HPDE6-E6E7 (cell line): ENCODE data around the gene SORCS2.

Experiments
- DNase-seq: peaks from one replicate; pipeline ENCODE4 v3.0.0; 2011; ENCODE audit warnings: missing footprints; ENCODE audit errors: extremely low spot score

The SORCS2 gene

DNA sequence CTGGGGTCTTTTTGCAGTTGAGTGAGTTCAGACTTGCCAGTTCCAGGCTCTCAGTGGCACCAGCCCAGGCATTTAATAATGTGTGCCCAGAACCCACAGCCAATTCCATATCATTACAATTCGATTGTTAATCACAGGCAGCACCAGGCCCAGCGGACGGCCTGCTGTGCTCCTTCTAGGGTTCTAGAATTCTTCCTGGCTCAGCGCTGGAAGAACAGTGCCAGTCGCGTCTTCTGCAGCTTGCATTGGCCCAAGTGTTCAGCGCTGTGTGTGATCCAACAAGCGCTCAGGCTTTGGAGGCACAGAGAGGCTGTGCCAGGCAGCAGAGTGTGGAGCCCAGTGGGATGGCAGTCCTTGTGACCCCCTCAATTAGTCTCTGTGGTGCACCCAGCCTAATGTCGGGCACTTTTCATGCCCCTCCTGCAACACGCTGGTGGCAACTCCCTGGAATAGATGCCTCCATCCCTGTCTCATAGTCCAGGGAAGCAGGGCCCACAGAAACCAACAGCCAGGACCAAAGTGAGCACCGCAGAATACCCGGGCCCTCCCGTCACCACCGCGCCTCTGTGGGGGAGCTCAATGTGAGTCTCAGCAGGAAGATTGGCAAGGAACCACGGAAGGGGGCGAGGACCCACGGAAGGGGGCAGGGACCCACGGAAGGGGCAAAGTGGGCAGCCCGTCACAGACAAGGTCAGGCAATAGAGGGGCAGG lies 554.2 kb downstream of the SORCS2 start:
- no peak for DNase-seq

DNA sequence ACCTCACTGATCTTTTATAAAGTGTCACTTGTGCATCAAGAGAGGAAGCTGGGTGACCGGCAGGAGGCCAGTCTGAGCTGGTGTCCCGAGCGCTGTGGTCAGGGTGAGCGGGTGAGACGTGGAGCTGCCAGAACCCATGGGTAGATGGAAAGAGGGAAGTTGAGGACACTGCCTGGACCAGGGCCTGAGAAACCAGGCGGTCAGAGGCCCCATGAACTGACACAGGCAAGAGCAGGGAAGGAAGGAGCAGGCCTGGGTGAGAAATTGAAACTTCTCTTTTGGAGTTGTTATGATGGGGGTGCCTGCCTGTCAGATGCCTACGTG lies 554.7 kb downstream of the SORCS2 start:
- no peak for DNase-seq

DNA sequence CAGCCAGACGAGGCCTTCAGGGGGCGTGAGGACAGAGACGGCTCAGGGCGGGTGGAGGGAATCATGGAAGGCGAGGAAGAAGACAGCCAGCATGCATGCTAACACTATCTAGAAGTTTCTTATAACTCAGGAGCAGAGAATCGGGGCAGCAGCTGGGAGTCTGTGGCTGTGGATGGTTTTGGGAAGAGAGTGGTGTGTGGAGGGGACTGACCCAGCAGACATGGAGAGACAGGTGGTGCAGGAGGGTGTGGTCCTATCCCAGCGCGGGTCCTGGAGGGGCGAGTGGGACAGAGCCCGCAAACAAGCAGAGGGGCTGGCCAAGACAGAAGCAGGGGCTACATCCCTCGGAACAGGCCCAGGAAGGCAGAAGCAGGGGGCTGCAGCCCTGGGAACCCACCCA lies 555.2 kb downstream of the SORCS2 start:
- DNase-seq = no peak

DNA sequence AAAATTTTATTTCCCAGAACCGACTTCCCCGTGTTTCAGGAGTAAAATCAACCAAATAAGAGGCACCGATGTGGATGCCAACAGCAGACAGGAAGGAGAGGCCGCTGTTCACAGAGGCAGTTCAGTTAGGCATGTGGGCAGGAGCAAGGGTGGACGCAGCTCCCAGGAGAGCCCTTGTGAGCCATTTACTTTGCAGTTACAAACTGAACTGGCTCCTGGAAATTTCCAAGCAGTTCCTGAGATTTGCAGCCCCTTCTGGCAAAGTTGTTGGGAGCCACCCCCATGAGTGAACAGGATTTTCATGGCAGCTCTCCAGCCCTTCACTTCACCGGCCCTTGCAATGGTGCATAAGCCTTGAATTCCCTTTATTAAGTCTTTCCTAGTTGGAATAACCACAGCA lies 558.2 kb downstream of the SORCS2 start:
- DNase-seq = no peak

DNA sequence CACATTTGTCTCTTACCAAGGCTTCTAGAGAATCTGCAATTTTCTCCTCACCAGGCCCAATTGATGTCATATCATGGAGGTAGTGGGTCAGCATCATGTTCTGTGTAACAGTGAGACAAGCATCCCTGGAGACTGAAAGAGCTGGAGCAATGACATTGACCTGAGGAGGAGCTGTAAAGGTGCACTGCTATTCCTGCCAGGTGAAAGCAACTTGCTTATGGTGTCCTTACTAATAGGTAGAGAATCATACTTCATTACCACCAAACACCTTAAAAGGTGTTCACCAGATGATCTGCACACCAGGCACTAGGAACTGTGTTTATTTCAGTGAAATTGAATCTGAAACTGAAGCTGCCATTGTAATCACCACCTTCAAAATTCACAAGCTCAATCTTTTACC lies 558.6 kb downstream of the SORCS2 start:
- no peak for DNase-seq

DNA sequence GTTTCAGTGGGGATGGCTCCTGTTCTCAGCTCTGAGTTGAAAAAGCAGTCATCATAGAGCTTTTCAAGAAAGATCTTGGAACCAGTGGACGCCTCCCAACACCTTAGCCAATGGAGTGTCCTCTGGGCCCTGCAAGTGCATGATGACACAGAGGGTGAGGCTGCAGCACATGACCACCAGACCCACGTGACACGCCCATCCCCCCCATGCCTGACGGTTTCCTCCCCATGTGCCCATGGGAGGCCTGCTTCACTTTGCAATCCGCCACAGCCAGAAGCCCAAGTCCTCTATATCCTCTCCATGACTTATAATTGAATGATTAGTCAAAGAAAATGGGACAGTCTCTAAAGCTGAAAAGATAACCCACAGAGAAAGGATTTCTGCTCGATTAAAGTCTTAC lies 560.3 kb downstream of the SORCS2 start:
- DNase-seq = no peak

DNA sequence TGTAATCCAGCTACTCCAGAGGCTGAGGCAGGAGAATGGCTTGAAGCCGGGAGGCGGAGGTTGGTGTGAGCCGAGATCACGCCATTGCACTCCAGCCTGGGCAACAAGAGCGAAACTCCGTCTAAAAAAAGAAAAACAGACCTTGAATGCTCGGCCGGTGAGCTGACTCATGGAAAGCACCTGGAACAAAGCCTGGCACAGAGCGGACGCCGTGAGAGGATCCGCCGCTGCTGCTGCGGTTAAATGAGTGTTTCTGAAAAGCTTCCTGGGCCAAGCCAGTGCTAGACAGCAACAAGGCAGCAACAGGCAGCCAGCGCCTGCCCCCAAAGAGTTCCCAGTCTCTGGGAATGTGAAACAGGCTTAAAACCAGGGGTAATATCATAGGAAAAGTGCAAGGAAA lies 560.9 kb downstream of the SORCS2 start:
- peak; percentile 67 for DNase-seq

DNA sequence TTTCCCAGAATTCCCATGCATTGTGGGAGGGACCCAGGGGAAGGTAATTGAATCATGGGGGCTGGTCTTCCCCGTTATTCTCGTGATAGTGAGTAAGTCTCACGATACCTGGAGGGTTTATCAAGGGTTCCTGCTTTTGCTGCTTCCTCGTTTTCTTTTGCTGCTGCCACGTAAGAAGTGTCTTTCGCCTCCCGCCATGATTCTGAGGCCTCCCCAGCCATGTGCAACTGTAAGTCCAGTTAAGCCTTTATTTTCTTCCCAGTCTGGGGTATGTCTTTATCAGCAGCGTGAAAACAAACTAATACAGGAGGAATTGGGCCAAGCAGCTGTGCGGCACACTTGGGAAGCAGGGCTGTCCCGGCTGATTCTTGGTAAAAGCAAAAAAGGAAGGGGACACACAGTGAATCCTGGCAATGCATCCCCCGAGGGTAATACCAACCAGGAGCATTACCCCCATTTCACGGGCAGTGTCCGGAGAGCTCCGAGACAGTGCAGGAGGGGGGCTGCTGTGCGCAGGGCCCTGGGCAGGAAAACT lies 561.7 kb downstream of the SORCS2 start:
- no peak for DNase-seq

DNA sequence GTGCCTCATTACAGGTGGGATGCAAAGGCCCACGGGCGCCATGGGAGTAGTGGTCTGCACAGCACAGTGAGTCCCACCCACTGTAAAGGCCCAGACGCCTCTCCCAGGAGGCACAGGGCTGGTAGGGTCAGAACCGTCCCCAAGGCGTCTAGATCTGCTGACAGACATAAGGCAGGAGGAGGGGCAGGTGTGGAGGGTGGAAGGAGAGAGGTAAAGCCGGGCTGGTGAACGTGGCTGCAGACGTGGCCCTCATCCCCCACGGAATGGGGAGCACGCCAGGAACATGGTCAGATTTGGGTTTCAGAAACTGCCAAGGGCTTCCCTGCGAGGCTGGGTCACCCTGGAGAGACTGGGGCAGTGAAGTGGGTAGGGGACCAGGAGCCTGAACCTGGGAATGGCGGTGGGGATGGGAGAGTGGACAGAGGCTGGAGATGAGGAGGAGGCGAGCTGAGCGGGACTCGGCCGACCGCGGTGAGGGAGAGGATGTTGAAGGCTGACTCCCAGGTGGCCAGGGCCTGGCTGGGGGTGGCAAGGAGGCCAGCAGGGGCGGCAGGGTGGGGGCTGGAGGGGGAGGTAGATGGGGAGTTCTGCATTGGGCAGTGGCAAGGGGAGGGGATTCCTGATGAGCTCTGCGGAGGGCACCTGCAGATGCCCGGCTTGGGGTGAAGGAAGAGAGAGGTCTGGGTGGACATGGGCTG lies 562.4 kb downstream of the SORCS2 start:
- no peak for DNase-seq

DNA sequence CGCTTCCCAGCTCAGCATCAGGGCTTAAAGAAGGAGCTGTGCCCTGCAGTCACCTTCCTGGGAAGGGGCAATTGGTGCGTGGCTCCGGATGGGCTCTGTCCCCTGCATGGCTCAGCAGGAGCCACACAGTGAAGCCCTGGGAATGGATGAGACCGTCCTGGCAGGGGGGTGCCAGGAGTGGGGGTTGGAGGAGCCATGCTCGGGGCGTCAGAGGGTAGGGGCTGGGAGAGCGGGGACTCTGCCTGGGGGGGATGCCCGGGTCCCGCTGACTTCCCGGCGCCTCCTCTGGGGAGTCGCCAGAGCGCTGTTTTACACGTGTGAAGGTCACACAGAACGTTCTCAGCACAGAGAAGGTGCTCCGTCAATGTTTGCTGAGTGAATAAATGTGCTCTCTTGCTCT lies 563.2 kb downstream of the SORCS2 start:
- no peak for DNase-seq

DNA sequence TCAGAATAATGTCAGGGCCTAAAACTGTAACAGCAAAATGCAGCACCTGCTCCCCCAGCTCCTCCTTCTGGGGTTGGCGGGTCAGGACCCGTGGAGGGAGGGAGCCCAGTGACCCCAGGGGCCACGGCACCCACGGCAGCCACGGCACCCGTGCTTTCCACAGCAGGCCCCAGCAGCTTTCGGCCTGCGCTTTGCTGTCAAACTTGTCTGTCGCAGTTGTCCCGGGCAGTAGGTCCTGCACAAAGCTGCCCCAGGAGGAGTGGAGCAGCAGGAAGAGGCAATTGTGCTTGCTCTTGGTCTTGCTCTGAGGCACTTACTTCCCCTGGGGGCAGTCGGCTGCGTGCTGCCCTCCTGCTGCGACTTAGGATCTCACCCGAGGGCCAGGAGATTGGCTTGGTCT lies 563.7 kb downstream of the SORCS2 start:
- DNase-seq = no peak

DNA sequence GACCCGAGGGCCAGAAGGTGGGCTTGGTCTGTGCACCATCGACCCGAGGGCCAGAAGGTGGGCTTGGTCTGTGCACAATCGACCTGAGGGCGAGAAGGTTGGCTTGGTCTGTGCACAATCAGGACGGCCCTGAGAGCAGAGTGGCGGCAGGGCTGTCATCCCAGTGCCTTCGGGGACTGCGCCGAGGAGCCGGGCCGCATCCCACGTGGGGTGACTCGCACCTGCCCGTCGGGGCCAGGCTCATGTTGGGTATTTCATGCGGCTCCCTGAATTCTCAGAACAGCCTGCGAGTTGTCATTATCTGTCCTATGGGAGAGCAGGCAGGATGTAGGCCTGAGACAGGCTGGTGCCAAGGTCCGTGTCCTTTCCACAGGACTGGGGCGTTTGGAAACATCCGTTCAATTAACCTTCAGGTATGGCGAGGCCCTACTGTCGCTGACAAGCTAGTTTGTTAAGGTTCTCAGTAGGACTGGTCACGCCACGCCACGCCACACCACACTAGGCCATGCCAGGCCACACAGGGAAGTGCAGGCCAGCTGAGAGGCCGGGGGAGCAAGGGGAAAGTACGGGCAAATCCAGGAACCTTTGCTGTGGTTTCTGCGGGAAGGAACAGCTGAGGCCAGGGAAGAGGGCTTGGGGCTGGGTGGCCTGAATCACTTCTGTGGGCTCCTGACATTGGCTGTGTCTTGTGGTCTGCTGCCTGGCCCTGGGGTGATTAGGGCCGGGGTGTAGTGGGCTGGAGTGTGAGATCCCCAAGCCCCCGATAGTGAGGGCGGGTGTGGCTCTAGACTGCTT lies 564.4 kb downstream of the SORCS2 start:
- no peak for DNase-seq

DNA sequence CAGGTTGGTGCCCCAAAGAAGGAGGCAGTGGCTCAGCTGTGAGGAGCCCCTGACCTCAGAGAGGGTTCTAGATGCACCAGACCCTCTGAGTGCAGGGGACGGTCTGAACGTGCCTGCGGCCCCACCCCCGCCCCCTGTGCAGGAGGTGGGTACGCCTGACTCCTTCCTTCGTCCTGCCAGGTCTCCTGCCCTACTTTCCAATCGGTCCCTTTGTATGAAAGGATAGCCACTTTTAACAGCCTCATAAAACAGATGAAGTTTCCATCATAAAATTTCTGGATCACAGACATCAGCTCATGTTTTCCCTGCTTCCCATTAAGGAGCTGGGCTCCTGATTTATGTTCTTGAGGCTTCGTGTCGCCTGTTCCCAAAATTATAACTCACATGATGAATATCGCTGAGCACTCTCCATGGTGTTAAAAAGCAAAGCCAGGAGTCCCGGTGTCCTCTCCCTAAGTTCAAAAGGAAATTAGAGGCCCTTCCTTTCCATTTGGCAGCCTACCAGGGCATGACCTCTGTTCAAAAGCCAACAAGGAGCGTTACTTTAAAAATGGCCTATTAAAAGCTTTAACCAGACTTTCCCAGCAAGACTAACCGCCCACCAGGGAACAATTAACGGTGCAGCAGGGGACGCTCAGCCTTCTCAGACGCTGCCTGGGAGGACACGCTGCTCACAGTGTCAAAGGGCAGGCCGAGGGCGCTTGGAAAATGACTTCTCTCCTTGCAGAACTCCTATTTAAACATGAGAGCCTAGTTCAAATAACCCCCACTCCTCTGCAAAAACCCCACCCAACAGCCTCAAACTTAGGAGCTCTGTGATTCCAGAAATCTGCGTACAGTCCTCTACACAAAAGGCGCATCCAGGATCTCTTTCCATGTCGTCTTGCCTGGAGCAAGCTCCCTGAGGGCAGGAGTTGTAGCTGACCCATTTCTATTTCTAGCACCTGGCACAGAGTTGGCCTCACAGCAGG lies 565.4 kb downstream of the SORCS2 start:
- DNase-seq = no peak

DNA sequence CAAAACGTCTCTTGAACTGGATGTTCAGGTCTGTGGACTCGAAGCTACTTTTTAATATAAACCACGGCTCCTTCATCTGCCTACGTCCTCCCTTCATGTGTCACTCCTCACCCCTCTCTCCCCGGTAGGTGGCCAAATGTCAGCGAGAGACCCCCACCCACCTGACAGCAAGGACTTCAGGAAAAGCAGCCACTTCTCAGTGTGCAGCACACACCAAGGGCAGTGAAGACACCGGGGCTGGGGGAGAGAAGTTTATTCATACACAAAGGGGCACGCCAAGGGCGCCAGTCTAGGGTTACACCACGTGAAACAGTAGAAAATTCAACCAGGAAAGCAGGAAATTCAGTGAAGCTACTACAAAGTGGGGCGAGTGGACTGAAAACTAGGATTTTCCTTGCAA lies 566.1 kb downstream of the SORCS2 start:
- no peak for DNase-seq

DNA sequence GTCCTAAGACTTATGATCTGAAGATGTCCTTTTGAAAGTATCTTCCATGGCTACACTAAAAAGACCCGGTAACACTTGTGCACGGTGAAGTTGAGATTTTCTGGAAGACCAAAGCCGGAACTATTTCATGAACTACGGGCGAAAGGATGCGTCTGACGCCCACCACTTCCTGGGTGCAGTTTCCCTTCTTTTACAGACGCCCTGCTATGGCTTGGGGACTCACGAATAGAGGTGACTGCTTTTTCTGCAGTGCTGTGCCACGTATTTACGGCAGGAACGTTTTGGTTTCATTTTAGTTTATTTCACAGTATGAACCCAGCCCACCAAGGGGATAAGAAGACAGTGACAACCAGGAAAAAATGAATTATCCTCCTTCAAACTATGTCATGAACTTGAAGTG lies 566.9 kb downstream of the SORCS2 start:
- no peak for DNase-seq

DNA sequence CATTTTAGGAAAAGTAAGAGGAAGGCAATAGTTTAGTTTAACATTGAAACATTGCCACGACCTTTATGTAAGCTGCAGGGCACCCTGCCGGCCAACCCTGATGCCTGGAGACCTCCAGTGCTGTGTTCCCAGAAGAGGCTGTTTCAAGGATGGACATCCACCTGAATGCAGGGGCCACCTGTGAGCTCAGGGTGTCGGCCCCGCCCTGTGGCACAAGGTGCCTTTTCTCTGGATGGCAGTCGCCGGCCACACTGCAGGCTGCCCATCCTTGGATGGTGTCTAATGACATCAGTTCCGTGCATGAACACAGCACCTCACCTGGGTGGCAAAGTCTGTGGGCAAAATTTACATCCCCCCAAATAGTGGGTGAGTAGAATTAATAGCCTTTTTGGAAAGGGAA lies 567.3 kb downstream of the SORCS2 start:
- no peak for DNase-seq

DNA sequence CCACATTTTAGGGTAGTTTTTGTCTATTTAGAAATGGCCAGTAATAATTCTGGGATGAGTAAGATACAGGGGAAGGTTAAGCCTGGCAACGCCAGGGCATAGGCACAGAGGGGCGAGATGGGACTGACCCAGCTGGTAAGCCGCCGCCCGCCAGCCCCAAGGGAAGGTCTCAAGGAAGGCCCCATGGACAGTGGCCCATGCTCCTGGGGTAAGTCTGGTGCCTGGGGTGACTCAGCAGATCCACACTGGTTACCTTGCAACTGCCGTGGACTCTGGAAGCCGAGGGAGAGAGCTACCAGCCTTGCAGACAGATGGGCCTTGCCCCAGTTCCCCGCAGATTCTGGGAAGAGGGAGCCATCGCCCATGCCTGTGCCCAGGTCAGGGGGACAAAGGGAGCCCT lies 567.9 kb downstream of the SORCS2 start:
- no peak for DNase-seq

DNA sequence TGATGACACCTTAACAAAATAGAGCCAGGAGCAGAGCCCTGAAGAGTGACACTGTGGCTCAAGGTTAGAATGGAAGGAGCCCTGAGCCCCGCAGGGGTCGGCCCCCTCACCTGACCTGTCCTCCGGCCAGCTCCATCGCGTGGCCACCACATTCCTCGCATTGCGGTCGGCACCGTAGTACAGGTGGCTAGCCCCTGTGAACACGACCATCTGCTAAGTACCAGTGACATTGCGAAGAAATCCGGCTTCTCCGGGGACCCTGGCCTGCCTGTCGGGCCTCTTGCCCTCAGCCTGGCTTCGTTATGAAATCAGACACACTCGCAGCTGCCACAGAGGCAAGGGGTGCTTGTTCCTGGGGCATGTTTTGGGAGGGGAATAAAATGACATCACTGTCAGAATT lies 568.4 kb downstream of the SORCS2 start:
- no peak for DNase-seq

DNA sequence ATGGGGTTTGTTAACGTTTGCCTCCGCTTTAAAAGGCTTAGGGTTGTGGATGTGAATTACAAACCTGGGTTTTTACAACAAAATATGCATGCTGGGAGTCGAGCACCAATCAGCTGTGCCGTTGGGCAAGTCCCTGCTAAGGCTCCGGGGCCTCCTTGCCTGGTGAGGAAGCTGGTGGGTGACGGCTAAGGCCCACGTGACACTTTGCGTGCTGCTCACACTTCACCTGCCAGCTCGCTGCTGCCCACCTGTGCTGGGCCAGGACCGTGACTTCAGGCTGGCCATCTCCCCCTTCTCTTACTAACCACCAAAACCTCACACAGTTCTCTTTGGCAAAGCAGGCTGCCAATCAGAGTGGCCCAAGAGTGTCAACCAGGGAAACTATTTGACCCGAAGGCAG lies 569.0 kb downstream of the SORCS2 start:
- DNase-seq = no peak

DNA sequence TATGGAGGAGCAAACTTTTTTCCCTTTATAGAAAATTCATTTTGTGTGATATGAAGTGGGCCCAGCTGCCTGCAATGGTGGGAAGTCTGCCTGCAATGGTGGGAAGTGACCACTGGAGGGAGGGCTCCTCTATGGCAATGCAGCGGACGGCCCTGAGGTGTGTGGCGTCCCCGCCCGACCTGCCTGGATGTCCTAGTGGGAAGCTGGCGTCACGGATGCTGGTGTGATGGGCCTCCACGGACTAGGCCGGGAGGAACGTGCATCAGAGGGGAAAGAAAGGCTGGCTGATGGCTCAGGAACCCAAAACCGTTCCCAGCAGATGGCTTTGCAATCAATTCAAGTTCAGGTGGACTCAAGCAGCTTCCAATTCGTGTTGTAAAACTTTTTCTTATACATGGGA lies 569.4 kb downstream of the SORCS2 start:
- DNase-seq = no peak

DNA sequence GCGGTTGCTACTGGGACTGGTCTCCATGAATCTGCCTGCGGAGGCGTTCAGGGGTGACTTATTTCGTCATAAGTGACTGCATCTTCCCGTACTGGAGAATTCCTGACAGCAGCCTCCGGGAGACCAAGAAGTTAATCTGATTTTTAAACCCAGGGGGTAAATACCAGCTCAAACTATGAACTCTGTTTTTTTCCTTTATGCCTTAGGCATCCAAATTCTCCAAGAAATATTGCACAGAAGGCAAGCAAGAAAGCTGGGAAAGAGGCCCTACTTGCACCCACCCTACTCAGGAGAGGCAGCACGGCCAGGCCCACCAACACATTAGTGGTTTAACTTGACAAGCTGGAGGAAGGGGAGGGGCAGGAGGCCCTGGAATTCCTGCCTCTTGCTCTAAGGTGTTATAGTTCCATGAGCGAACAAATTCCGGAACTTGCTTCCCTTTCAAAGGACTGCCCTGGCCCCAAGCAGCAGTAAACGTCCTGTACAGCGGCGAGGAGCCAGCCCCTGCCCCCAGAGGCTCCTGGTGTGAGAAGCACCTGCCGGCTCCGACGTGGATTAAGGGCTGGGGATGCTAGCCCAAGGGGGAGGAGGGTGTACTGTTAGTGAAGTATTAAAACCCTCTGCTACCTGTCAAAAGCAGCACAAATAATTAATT lies 570.2 kb downstream of the SORCS2 start:
- DNase-seq = no peak
